GM19239 (cell line): ENCODE results near the gene EOLA1.
"Not testable (repeated sequence)": the region's sequence is repeated elsewhere in the genome, so short reads cannot be mapped to it uniquely, and the experiment has no call there.

Experiments
- DNase-seq: peaks from one replicate; pipeline ENCODE4 v3.0.0; 2011; ENCODE audit warnings: low spot score; ENCODE audit not compliant: insufficient read length
- FAIRE-seq: peaks from 2 replicates; lab custom pipeline; 2011; peaks lifted over from hg19 to GRCh38; lab: Jason Lieb, UNC

The EOLA1 gene

GRCh38 chrX:149540621-149541520 is at the start of gene EOLA1:
Gene EOLA1, plus strand, starts transcription at chrX:149541012. Its CDS starts 4,619 bp downstream, at chrX:149545631.
- DNase-seq = peak; percentile 36
- FAIRE-seq = peak; percentile 100

GRCh38 chrX:149491812-149492211 is 49.0 kb upstream of the EOLA1 start:
- FAIRE-seq (no peak), DNase-seq (no peak)

DNA sequence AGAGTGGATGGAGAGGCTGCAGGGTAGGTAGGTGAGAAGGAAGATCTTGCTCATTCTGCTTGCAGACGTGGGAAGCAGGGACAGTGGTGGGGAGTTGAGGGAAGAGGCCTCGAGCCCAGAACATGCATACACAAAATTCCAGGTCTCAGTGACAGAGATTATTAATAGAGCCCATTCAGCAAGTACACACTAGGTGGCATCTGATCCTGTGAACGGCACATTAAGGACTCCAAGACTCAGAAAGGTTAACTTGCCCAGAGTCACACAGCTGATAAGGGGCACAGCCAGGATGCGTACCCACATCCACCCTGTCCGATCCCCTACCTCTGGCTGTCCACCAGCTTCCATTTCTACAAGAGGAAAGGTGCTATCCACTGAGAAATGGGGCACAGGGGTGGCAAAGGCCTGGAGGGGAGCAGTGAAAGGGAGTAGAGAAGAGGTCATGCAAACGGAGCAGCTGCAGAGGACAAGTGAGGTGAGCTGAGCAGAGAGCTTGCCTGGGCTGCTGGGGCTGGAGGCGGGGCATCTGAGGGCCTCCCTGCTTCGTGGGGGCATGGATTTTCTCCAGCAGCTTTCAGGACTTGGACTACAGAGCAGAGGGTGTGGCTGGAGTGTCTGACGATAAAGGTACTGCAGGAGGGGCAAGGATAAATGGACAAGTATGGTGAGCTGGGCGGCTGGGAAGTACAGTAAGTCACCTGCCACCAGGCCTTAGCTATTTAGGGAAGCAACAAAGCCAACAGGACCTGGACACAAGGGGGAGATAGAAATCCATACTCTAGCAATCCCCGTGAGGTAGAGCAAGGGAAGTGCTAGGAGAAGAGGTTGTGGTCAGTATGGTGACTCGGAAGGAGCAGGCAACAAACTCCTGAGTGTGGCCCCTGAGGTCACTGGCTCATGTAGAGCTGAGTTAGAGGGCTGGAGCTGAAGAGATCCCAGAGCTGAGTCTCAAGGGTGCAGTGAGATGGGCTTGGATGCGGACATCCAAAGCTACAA is 46.9 kb upstream of the EOLA1 start:
- FAIRE-seq = no peak
- no peak for DNase-seq

DNA sequence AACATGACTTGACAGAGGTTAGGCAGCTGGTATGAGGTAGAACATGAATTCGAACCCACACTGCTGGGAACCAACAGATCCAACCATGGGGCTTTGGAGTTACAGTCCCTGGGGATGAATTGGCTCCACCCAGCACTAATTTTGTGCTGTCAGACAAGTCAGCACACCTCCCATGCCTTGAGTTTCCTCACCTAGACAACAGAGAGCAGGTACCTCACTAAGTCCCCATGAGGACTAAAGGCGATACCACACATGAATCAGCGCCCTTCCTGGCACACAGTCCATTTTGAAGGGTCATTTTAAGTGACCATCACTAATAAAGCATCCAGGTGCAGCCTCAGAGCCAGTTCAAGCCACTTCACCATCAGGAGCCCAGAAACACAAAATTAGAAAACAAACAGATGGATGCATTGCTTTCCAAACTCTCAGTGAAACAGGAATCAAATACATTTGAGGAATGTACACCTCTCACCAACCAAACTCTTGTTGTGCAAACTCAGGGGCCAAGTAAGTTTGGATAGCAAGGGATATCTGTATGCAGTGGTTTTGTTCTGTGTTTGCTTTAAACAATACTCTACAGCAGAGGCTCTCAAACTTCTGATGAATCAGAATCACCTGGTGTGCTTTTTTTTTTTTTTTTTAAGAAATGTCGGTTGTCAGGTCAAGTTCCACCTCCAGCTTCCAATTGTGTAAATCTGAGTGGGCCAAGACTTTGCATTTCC is 45.8 kb upstream of the EOLA1 start:
- DNase-seq (no peak), FAIRE-seq (no peak)

GRCh38 chrX:149495573-149496071 is 45.2 kb upstream of the EOLA1 start:
- no peak for FAIRE-seq
- DNase-seq = no peak

GRCh38 chrX:149497054-149497453 is 43.8 kb upstream of the EOLA1 start:
- DNase-seq (no peak), FAIRE-seq (no peak)

- DNase-seq (no peak), FAIRE-seq (no peak)
These were observed 43.2 kb upstream of the EOLA1 start for GRCh38 chrX:149497626-149498025.

DNA sequence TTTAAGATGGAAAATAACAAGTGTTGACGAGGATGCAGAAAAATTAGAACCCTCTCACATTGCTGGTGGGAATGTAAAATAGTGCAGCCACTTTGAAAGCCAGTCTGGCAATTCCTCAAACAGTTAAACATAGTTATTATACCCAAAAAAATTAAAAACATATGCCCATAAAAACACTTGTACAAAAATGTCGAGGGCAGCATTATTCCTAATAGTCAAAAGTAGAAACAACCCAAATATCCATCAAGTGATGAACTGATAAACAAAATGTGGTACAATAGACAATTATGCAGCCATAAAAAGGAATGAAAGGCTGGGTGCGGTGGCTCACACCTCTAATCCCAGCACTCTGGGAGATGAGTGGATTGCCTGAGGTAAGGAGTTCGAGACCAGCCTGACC is 42.0 kb upstream of the EOLA1 start:
- FAIRE-seq = peak; percentile 85
- no peak for DNase-seq

DNA sequence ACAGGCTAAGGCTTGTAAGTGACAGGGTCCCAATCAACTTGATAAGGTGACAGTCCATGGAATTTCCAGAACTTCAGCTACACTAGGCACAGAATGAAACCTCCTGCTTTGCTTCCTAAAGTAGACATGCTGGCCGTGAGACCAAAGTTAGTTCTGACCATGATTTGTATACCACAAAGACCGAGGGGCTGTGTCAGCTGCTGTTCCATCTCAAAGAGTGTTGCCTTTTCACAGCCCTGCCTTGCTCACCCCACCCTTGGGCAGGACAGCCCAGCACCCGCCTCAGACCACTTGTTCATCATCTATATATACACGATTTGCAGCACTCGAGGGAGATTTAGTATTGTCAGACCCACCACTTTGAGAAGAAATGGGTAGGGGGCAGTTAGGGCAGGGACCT is 41.0 kb upstream of the EOLA1 start:
- no peak for DNase-seq
- FAIRE-seq = no peak

GRCh38 chrX:149502923-149503322 is 37.9 kb upstream of the EOLA1 start:
- not testable (repeated sequence) for DNase-seq
- peak; percentile 100 for FAIRE-seq

GRCh38 chrX:149503446-149503845 is 37.4 kb upstream of the EOLA1 start:
- not testable (repeated sequence) for FAIRE-seq, DNase-seq

DNA sequence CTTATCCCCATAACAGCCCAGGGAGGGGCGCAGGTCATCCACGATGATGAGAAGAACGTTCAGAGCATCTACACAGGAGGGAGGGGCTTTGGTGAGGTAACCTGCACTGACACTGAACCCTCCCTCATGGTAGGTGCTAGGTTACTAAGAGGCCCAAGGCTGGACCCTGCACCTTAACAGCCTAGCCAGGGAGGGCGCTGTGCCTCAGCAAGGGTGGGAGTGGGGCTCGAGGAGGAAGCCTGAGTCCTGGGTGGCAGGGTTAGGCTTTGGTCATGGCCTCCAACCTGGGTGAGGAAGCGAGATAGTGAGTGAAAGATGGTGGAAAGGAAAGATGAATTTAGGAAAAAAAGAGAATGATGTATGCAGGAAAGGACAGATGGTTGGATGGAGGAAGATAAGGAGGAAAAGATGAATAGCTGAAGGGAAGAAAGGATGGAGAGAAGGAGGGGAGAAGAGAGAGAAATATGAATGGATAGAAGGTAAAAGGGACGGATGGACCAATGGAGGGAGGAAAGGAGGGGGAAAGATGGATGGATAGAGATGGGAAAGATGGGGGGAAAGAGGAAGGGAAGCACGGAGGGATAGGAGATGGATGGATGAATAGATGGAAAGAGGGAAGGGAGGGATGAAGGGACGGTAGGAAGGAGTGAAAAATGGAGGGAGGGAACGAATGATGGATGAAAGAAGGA is 36.4 kb upstream of the EOLA1 start:
- DNase-seq (no peak), FAIRE-seq (peak; percentile 96)

DNA sequence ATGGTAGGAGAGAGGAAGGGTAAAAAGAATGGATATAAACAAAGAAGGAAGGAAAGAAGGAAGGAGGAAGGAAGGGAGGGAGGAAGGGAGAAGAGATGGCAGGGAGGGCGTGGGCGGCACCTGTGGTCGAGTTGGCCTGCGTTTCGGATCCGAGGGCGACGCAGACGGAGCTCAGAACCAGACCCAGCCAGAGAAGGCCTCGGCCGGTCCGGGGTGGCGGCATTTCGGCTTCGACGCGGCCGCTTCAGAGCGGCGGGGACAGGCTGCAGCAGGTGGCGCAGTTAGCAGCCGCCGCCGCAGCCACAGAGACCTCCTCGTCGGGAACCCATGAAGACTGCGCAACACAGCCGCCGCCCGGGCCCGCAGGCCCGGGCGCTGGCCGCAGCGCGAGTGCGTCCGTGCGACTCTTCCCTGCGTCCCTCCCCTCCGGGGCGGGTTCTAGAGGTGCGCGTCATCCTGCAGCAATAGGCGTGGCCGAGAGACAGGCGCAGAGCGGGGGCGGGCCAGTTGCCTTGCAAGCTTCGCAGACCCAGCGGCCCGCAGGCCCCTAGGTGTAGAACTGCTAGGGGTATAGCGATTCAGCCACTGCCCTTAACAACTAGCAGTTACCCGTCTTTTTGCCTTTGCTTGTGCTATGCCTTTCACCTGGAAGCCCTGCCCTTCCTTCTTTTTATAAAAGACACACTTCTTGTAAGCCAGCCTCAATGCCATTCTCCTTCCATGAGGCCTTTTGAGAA is 35.7 kb upstream of the EOLA1 start, which contains the start of gene IDS:
Gene IDS (minus strand): TSS at position 392 of the 737 bp plus-strand sequence. CDS start 169 bp downstream, at position 223.
- DNase-seq (peak; percentile 42), FAIRE-seq (no peak)

DNA sequence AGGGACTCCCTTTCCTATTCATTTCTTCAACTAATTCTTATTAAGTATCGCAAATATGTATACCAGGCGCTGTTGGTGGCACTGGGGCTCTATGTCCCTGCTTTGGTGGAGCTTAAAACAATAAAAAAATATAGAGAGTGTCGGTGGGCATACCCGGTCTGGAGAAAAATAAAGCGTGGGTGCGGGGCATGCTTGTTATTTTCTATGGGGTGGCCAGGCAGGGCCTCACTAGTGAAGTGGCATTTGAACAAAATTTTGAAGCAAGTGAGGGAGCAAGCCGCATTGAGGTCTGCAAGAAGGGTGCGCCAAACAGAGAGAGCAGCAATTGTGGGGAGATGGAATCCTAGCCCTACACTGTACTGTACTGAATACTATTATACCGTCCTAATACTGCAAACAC is 35.1 kb upstream of the EOLA1 start:
- no peak for FAIRE-seq
- no peak for DNase-seq

DNA sequence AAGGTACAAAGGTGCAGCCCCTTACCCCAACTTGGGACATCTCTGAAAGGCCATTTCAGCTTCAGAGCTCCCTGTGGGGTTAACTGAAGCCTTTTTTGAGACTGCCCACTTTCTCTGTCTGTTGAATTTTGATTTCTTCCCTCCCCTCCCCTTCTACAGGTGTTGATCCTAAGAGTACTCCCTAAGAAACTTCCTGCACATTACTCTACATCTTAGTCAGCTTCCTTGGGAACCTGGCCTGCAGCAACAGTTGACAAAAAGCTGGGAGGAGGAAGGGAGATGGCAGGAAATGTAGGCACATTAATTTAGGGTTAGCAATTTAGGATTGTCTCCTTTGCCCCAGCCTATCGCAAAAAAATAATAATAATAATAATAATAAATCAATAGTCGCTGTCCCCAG is 34.5 kb upstream of the EOLA1 start:
- no peak for FAIRE-seq
- DNase-seq = no peak

GRCh38 chrX:149508467-149508866 is 32.3 kb upstream of the EOLA1 start:
- FAIRE-seq = no peak
- DNase-seq = no peak

- FAIRE-seq = peak; percentile 80
- DNase-seq = no peak
These were observed 30.4 kb upstream of the EOLA1 start for GRCh38 chrX:149510386-149510785.

GRCh38 chrX:149511081-149511480 is 29.7 kb upstream of the EOLA1 start:
- no peak for DNase-seq
- no peak for FAIRE-seq
